WI38 (cell line): ENCODE data around the gene ELP4.
A peak's percentile ranks its signal among the peaks of the same experiment; 100 is the strongest.

Source experiments
- H3K4me3 ChIP-seq: 2 replicates; pipeline ENCODE4 v1.5.1; 2011; ENCODE audit warnings: low read depth, mild to moderate bottlenecking, control low read depth, low read length
- TF ChIP-seq, protein P1 (sequence below): IDR thresholded peaks from 2 replicates; pipeline ENCODE4 v1.5.1; 2012; ENCODE audit warnings: low read depth, mild to moderate bottlenecking, control low read depth, low read length

ELP4 gene

DNA sequence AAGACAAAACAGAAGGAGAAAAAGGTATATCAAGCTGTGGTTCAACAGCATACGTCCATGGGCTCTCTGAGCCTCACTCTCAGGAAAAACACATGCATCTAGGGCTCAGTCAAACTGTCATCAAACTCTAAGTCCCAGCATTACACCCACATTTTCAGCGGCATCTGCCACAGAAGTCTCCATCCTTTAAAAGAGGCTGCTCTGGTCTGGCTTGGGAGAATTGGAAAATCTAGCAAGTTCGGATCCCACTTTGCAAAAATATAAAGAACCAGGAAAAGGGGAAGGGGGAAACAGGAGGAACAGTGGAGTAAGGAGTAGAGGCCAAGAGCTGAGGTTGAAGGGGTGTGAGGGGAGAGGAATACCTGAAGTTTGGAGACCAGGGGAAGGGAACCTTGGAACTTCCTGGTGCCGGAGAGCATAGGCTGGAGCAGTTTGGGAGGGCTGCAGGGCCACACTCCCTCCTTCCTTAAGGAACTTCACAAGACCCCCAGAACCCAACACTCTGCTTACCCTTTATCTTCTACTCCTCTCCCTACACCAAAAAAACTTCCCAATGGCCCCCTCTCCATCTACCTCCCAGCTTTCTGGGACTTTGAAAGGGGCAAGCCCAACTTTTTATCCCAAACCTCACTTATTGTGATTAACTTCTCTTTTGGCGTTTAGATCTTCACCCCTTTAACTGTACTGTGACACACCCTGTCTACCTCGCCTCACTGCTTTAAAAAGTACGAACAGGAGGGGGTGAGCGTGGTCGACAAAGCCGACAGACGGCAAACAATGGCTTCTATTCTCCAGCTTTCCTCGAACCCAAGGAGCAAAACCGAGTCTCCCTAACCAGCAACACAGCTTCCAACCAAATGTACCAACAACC, 297.6 kb downstream of the ELP4 start:
- TF ChIP-seq, protein P1, sequence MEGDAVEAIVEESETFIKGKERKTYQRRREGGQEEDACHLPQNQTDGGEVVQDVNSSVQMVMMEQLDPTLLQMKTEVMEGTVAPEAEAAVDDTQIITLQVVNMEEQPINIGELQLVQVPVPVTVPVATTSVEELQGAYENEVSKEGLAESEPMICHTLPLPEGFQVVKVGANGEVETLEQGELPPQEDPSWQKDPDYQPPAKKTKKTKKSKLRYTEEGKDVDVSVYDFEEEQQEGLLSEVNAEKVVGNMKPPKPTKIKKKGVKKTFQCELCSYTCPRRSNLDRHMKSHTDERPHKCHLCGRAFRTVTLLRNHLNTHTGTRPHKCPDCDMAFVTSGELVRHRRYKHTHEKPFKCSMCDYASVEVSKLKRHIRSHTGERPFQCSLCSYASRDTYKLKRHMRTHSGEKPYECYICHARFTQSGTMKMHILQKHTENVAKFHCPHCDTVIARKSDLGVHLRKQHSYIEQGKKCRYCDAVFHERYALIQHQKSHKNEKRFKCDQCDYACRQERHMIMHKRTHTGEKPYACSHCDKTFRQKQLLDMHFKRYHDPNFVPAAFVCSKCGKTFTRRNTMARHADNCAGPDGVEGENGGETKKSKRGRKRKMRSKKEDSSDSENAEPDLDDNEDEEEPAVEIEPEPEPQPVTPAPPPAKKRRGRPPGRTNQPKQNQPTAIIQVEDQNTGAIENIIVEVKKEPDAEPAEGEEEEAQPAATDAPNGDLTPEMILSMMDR = no peak
- no peak overlapping the region for H3K4me3 ChIP-seq

GRCh38 chr11:31807799-31808667, 298.5 kb downstream of the ELP4 start:
- TF ChIP-seq, protein P1 = no peak
- no peak overlapping the region for H3K4me3 ChIP-seq

DNA sequence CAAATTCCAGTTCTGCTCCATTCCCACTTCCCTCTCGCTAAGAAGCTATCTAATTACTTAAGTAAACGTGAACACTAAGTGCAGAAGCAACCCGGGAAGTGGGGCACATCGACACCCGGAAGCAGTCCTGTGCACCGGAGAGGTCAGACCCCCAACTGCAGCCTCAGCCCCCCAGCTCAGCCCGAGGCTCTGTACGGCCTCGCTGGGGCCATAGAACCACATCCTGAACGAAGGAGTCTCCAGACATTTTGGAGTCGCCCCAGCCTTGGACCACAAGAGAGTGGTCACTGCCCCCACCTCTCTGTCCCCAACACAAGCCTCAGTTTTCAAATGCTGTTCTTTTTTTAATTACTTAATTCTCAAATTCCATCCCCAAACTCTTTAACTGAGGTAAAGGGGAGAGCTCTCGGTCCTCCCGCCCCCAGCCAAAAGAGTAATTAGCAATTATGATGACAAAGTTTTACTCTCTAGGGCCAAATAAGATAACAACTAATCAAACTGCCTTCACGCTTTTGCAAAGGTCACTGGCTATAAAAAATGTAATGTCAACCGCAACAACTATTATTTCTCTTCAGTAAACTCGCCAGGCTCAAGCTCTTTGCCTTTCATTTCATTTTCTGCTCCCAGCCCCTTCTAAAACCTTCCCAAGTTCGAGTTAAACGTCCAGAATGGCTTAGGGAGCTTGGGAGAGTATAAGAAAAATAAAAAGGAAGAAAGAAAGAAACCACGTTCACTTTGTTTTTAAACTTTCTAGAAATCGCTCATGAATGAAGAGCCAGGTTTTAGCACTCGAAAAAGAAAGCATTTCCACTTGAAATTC, 299.4 kb downstream of the ELP4 start:
- H3K4me3 ChIP-seq = no peak overlapping the region
- TF ChIP-seq, protein P1 = no peak

DNA sequence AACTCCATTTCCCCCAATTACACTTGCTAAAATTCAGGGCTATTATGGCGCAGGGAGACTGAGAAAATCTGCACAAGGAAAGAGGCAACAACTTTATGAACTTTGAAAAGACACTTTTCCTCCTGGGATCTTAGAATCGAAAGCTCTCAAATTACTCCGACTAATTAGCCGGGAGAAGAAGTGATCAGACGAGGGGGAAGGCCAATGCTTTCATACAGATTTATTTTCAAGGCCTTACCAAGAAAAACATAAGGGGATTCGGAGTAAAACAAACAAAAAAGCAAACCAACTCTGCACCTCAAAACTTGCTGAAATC, 299.9 kb downstream of the ELP4 start:
- TF ChIP-seq, protein P1 = no peak
- no peak overlapping the region for H3K4me3 ChIP-seq

GRCh38 chr11:31809857-31810778, 300.6 kb downstream of the ELP4 start:
- TF ChIP-seq, protein P1 = no peak
- peak overlapping the region; percentile 39 for H3K4me3 ChIP-seq
